Neural progenitor cell (in vitro differentiated cells): ENCODE data around the gene NFE2L2. TPM values are rescaled to one million over a fixed set of nuclear protein-coding genes. Genes with fewer than 3 reads are reported as not detected.
A peak's percentile ranks its signal among the peaks of the same experiment; 100 is the strongest.

Experiments
- DNase-seq: peaks from one replicate; pipeline ENCODE4 v3.0.0-alpha.2; 2016; ENCODE audit warnings: low spot score
- H2AFZ ChIP-seq: fragments of 200-600 bp; sonication (generic); replicated peaks from 2 replicates; pipeline ENCODE4 v1.6.1; 2016; ENCODE audit warnings: antibody characterized with exemption
- H3F3A ChIP-seq: fragments of 200-600 bp; sonication (generic); 2 replicates; pipeline ENCODE4 v1.6.1; 2016; ENCODE audit warnings: antibody characterized with exemption, low read depth
- H3K27ac ChIP-seq: fragments of 200-600 bp; sonication (generic); 2 replicates; pipeline ENCODE4 v1.5.1; 2016; ENCODE audit warnings: mild to moderate bottlenecking
- H3K27me3 ChIP-seq: fragments of 200-600 bp; sonication (generic); 2 replicates; pipeline ENCODE4 v1.6.1; 2016; ENCODE audit warnings: mild to moderate bottlenecking, moderate library complexity
- H3K36me3 ChIP-seq: fragments of 200-600 bp; sonication (generic); 2 replicates; pipeline ENCODE4 v1.5.1; 2016
- H3K4me1 ChIP-seq: fragments of 200-600 bp; sonication (generic); 2 replicates; pipeline ENCODE4 v1.6.1; 2016; ENCODE audit warnings: mixed run types
- H3K4me2 ChIP-seq: fragments of 200-600 bp; sonication (generic); 2 replicates; pipeline ENCODE4 v1.6.1; 2016
- H3K4me3 ChIP-seq: fragments of 200-600 bp; sonication (generic); 2 replicates; pipeline ENCODE4 v1.5.1; 2016
- H3K79me2 ChIP-seq: fragments of 200-600 bp; sonication (generic); 2 replicates; pipeline ENCODE4 v1.6.1; 2016; ENCODE audit warnings: low read depth
- H3K9ac ChIP-seq: fragments of 200-600 bp; sonication (generic); 2 replicates; pipeline ENCODE4 v1.6.1; 2016
- H3K9me3 ChIP-seq: fragments of 200-600 bp; sonication (generic); 2 replicates; pipeline ENCODE4 v1.5.1; 2016; ENCODE audit warnings: low read depth
- H4K20me1 ChIP-seq: fragments of 200-600 bp; sonication (generic); 2 replicates; pipeline ENCODE4 v1.6.1; 2016; ENCODE audit warnings: low read depth
- H3K27ac Mint-ChIP-seq: 3 replicates; pipeline ENCODE4 v1.8.0; 2021; ENCODE audit warnings: mixed read lengths
- H3K27me3 Mint-ChIP-seq: 2 replicates; pipeline ENCODE4 v1.8.0; 2022; ENCODE audit warnings: low read depth, mild to moderate bottlenecking, inconsistent platforms, moderate library complexity, mixed read lengths; ENCODE audit not compliant: insufficient read depth
- H3K36me3 Mint-ChIP-seq: 3 replicates; pipeline ENCODE4 v1.8.0; 2021; ENCODE audit warnings: mixed read lengths
- H3K4me1 Mint-ChIP-seq: 3 replicates; pipeline ENCODE4 v1.8.0; 2021; ENCODE audit warnings: mixed read lengths
- H3K4me3 Mint-ChIP-seq: 3 replicates; pipeline ENCODE4 v1.8.0; 2021; ENCODE audit warnings: mild to moderate bottlenecking, moderate library complexity, mixed read lengths
- H3K9me3 Mint-ChIP-seq: 3 replicates; pipeline ENCODE4 v1.8.0; 2020; ENCODE audit warnings: mixed read lengths
- EZH2 ChIP-seq: fragments of 200-600 bp; sonication (generic); IDR thresholded peaks from 2 replicates; pipeline ENCODE4 v1.6.1; 2017; ENCODE audit warnings: antibody characterized with exemption, mild to moderate bottlenecking, moderate library complexity
- EZH2phosphoT487 ChIP-seq: fragments of 200-600 bp; sonication (generic); IDR thresholded peaks from 2 replicates; pipeline ENCODE4 v1.6.1; 2017; ENCODE audit warnings: antibody characterized with exemption
- total RNA-seq: library from RNA; depleted of rRNA; stranded (reverse); fragments of >200 nt; gene quantifications from 2 replicates; pipeline ENCODE4 v1.2.3, GENCODE V29; 2015; ENCODE audit warnings: low replicate concordance
- TF ChIP-seq, protein P1 (sequence below): fragments of 200-600 bp; sonication (generic); IDR thresholded peaks from 2 replicates; pipeline ENCODE4 v1.5.1; 2017; ENCODE audit warnings: antibody characterized with exemption, mild to moderate bottlenecking

NFE2L2 gene
- total RNA-seq, 1 donor from 2014 or later, result 17.7 TPM

DNA sequence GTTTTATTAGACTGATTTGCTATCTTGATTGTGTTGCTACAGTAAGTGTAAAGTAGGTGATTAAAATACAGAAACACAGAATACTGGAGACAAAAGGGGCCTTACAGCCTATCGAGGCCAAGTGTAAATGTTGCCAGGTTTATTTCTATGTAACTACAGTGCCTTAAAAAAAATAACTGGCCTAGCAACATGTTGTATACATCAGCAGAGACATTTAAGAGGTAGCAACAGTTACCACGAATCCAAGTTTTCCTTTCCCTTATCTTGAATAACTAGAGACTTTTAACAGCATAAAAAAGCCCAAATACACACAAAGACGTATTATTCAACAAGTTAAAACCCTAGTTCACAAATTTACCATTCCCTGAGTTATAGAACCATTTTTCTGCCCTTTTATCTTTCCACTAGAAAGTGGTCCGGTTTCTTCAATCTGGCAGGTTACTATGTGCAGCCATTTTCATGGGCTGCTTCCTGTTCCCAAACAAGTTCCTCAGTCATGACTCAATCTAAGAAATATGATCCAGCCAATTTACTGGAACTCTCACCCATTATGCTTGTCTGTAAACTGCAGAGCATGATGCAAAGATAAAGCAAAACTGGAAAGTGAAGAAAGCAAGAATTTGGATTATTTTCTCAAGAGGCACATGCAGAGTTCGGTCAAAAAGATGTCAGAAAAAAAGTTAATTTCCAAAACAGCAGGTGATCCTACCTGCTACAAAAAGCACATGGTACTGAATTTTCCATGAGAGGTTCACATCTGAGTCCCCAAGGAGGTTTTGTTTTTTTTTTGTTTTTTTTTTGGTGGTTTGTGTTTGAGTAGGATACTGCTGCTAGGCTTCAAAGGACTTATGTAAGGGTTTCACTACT lies 22.2 kb downstream of the NFE2L2 start:
- Histone ChIP-seq H3K27me3 (no peaks in the 10 kb centered on the region), H3K4me1 (peaks cover 12% of the 10 kb centered on the region), H3K36me3 (no peaks in the 10 kb centered on the region), H3K4me3 (no peak overlapping the region), H3F3A (peaks cover 2% of the 10 kb centered on the region), H3K9me3 (no peaks in the 10 kb centered on the region), H3K9ac (no peak overlapping the region), H3K27ac (no peak overlapping the region), H3K4me2 (no peak overlapping the region), H2AFZ (no peak overlapping the region), H4K20me1 (peaks cover 8% of the 10 kb centered on the region), H3K79me2 (peaks cover 95% of the 10 kb centered on the region)
- no peak for DNase-seq
- Mint-ChIP-seq H3K36me3 (peaks cover 5% of the 10 kb centered on the region), H3K4me3 (no peak overlapping the region), H3K27me3 (no peaks in the 10 kb centered on the region), H3K4me1 (peaks cover 36% of the 10 kb centered on the region), H3K9me3 (peaks cover 6% of the 10 kb centered on the region), H3K27ac (peak overlapping the region; percentile 2)
- TF ChIP-seq EZH2 (no peak), EZH2phosphoT487 (no peak)
- TF ChIP-seq, protein P1, sequence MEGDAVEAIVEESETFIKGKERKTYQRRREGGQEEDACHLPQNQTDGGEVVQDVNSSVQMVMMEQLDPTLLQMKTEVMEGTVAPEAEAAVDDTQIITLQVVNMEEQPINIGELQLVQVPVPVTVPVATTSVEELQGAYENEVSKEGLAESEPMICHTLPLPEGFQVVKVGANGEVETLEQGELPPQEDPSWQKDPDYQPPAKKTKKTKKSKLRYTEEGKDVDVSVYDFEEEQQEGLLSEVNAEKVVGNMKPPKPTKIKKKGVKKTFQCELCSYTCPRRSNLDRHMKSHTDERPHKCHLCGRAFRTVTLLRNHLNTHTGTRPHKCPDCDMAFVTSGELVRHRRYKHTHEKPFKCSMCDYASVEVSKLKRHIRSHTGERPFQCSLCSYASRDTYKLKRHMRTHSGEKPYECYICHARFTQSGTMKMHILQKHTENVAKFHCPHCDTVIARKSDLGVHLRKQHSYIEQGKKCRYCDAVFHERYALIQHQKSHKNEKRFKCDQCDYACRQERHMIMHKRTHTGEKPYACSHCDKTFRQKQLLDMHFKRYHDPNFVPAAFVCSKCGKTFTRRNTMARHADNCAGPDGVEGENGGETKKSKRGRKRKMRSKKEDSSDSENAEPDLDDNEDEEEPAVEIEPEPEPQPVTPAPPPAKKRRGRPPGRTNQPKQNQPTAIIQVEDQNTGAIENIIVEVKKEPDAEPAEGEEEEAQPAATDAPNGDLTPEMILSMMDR, result no peak

DNA sequence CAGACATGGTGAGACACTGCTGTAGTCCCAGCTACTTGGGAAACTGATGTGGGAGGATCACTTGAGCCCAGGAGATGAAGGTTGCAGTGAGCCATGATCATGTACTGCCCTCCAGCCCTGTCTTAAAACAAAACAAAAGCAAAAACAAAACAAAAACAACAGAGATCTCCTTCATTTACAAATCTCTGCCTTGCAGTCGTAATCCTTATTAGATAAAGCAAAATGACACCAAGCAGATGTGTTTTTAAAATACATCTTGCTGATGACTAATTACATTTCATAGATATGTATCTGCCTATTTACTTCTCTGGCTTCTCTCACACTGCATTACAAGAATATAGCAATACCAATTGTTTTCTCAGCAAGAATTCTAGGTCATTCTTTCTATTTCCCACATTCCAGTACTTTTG lies 22.8 kb downstream of the NFE2L2 start:
- H3K4me2 ChIP-seq, result no peak overlapping the region
- H3K4me3 ChIP-seq, result no peak overlapping the region
- TF ChIP-seq, protein P1, result no peak
- no peak for TF ChIP-seq EZH2phosphoT487
- H2AFZ ChIP-seq, result no peak overlapping the region
- H3K9me3 ChIP-seq, result no peaks in the 10 kb centered on the region
- H3F3A ChIP-seq, result no peaks in the 10 kb centered on the region
- Mint-ChIP-seq H3K4me3 (no peak overlapping the region), H3K36me3 (peaks cover 5% of the 10 kb centered on the region), H3K9me3 (peaks cover 6% of the 10 kb centered on the region), H3K4me1 (peaks cover 36% of the 10 kb centered on the region), H3K27me3 (no peaks in the 10 kb centered on the region), H3K27ac (peak overlapping the region; percentile 2)
- no peak overlapping the region for H3K27ac ChIP-seq
- H4K20me1 ChIP-seq, result peaks cover 4% of the 10 kb centered on the region
- no peak overlapping the region for H3K9ac ChIP-seq
- no peaks in the 10 kb centered on the region for H3K27me3 ChIP-seq
- no peaks in the 10 kb centered on the region for H3K36me3 ChIP-seq
- peaks cover 95% of the 10 kb centered on the region for H3K79me2 ChIP-seq
- H3K4me1 ChIP-seq, result peaks cover 12% of the 10 kb centered on the region
- no peak for DNase-seq

DNA sequence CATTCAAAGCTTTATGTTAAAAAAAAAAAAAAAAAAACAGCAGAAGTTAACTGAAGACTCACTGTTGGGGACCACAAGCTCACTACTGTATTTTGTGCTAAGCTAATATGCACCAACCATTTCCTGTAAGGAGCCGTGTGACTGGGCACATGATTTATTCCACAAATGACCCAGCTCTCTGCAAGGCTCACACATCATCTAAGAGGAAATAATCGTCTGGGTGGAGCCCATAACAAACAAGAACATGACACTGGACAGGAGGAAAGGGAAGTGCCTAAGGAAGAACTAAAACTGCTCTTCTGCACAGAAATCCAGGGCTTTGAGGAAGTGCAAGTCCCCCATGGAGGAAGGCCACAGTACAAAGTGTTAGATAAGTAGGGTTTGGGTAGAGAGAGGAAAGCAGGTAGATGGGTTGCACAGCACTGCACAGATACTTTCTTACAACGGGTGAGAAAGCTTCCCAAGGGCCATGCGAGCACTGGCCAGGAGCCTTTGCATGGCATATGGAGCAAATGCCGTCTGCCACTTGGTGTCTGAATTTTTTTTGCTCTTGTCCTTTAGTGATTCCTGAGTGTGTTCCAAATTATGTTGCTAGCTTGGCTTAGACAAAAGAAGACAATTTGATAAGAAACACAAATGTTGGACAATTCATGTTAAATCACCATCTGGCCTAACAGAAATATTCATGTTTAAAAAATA lies 24.4 kb downstream of the NFE2L2 start:
- no peaks in the 10 kb centered on the region for H3F3A ChIP-seq
- peaks cover 10% of the 10 kb centered on the region for H3K36me3 Mint-ChIP-seq
- no peak overlapping the region for H3K4me3 Mint-ChIP-seq
- H3K4me1 ChIP-seq, result peaks cover 6% of the 10 kb centered on the region
- no peak overlapping the region for H3K27ac ChIP-seq
- peaks cover 95% of the 10 kb centered on the region for H3K79me2 ChIP-seq
- no peaks in the 10 kb centered on the region for H4K20me1 ChIP-seq
- H3K9ac ChIP-seq, result no peak overlapping the region
- H3K4me1 Mint-ChIP-seq, result peaks cover 26% of the 10 kb centered on the region
- TF ChIP-seq, protein P1, result no peak
- TF ChIP-seq EZH2phosphoT487, result no peak
- TF ChIP-seq EZH2, result no peak
- H3K27me3 Mint-ChIP-seq, result no peaks in the 10 kb centered on the region
- no peak overlapping the region for H3K4me3 ChIP-seq
- peaks cover 5% of the 10 kb centered on the region for H3K9me3 Mint-ChIP-seq
- H3K27me3 ChIP-seq, result no peaks in the 10 kb centered on the region
- H2AFZ ChIP-seq, result no peak overlapping the region
- no peak overlapping the region for H3K27ac Mint-ChIP-seq
- no peak for DNase-seq
- no peaks in the 10 kb centered on the region for H3K36me3 ChIP-seq
- H3K9me3 ChIP-seq, result no peaks in the 10 kb centered on the region
- H3K4me2 ChIP-seq, result no peak overlapping the region
